RPMI7951 (cell line): Measurements from ENCODE around the gene NPAS1. TPM values are rescaled to one million over a fixed set of nuclear protein-coding genes. Genes with fewer than 3 reads are reported as not detected.

ENCODE experiments used
- DNase-seq: peaks from one replicate; pipeline ENCODE4 v3.0.0-alpha.2; 2012; ENCODE audit warnings: low read depth
- total RNA-seq: library from RNA; depleted of rRNA; stranded (reverse); fragments of >200 nt; shearing (Covaris generic); gene quantifications from 2 replicates; pipeline ENCODE4 v1.2.3, GENCODE V29; 2014; rRNA removed

The NPAS1 gene, protein sequence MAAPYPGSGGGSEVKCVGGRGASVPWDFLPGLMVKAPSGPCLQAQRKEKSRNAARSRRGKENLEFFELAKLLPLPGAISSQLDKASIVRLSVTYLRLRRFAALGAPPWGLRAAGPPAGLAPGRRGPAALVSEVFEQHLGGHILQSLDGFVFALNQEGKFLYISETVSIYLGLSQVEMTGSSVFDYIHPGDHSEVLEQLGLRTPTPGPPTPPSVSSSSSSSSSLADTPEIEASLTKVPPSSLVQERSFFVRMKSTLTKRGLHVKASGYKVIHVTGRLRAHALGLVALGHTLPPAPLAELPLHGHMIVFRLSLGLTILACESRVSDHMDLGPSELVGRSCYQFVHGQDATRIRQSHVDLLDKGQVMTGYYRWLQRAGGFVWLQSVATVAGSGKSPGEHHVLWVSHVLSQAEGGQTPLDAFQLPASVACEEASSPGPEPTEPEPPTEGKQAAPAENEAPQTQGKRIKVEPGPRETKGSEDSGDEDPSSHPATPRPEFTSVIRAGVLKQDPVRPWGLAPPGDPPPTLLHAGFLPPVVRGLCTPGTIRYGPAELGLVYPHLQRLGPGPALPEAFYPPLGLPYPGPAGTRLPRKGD
- total RNA-seq = not detected in 2 replicates

DNA sequence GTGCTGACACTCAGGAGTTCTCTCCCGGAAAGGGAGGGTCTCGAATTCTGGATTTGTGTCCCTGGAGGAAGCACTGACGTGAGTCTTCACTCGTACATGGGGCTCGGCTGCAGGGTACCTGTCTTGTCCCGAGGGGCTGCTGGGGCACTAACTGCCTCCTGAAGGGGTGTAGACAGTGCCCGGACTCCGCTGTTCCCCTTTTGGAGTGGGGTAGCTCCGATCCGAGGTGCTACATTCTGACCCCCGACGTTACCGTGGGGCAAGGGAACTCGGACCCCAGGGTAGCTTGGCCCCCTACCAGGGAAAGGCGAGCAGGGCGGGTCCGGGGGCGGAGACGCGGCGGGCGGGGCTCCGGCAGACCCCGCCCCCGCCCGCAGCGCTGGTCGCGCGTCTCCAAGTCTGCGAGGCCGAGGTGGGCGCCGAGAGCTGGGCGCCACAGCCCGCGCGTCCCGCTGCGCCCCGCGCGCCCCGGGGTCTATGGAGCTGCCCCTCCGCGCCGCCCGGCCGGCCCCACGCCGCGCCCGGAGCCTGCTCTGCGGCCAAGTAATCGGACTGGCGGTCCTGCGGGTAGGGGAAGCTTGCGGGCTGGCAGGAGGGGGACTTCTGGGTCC is at the start of gene NPAS1:
TSS of gene NPAS1 (plus strand) at position 407 of the 611 bp plus-strand sequence. CDS start 1,211 bp downstream, outside the sequence.
- DNase-seq = no peak

DNA sequence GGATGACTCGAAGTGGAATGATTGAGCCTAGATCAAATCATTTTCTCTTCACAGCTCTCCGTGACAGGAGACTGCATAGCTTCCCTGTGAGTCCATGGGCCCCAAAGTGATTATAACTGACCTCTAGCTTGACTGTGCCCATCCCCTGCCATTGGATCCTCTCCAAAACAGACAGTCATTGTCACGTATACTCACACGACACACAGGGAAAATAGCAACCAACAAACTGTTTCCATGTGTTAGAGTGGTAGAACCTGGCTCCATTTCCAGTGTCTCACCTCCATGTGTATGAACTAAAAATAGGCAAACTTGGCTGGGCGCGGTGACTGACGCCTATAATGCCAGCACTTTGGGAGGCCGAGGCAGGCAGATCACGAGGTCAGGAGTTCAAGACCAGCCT is 48.8 kb upstream of the NPAS1 start:
- peak; percentile 100 for DNase-seq

DNA sequence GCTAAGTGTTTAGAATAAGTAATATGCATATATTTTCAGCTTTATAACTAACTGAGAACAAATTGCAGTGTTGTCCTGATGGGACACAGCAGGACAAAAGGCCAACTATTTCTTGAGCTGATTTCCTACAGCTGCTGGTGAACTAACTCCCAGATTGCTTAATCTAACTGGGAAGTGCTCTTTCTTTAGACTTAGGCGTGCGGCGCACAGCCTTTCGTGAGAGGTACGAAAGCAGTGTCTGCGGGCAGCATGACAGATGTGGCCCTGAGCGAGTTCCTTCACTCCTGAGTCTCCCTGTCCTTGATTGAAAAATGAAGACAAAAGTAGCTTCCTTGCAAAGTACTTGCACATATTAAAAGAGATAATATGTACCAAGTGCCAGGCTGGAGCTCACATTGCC is 47.3 kb upstream of the NPAS1 start:
- peak; percentile 78 for DNase-seq

GRCh38 chr19:46974181-46974580 is 45.5 kb upstream of the NPAS1 start:
- no peak for DNase-seq

DNA sequence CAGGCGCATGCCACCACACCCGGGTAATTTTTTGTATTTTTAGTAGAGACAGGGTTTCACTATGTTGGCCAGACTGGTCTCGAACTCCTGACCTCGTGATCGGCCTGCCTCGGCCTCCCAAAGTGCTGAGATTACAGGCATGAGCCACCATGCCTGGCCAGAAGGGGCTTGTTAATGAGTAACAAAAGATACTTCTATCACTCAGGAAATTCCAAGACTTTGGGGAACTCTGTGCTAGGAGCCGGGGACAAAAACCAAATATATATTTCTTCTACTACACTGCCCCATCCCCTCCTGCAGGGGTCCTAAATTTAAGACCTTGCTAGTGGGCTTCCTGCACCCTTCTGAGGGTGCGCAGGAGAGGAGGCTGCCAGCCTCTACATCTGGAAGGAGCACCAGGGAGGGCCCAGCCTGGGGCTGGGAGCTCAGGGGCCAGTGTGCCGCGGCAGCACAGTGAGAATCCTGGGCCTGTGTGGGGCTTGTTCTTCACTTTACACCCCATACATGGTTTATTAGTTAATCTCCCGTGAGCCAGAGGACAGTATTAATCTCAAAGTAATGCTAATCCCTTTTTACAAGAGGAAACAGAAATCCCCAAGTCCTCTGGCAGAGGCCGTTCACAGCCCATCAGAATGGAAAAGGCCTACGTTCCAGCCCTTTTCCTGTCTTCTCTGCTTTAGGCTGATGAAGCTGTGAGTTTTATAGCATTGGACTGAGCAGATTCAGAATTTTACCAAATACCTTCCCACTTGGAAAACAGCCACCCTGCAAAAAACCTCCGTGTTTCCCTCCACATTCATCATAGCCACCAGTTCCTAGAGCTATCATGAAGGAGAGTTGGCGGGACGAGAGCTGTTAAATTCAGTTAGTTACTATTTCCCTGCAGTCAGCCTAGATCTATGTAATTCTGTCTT is 44.4 kb upstream of the NPAS1 start:
- DNase-seq = no peak

DNA sequence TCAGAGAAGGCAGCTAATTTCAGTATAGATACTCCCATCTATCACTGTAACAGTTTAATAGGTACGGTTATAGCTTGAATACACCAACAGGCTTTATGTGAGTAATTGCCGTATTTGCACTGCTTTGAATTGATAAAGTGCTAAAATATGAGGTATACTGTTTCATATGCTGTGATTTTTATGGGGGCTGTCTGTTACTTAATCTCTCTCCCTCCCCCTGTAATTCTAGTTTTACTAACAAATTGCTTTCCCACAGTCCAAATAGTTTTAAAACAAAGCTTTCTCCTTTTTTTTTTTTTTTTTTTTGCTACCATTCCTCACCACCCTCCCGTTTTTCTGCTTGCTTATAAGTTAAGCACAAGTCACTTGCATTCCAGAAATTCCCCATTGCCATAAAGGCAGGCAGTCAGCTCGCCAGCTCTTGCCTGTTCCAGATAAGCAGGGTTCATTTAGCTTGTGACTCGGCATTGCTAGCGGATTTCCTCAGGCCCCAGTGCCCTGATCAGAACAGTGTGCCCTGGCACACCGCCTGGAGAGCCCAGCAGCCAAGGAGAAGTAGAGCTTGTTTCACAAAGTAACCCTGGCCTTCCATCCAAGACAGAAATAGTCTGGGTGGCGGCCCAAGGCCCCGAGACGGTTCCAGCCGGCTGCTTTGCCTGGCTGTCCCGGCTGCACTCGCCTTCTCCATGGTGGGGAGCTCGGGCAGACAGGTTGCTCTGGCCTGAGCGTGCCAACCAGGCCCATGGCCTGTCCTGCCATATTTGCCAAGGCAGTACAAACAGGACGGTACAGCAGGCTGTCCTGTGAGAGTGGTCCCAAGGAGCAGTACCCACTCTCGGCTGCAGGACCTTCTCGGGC is 43.5 kb upstream of the NPAS1 start:
- peak; percentile 99 for DNase-seq

DNA sequence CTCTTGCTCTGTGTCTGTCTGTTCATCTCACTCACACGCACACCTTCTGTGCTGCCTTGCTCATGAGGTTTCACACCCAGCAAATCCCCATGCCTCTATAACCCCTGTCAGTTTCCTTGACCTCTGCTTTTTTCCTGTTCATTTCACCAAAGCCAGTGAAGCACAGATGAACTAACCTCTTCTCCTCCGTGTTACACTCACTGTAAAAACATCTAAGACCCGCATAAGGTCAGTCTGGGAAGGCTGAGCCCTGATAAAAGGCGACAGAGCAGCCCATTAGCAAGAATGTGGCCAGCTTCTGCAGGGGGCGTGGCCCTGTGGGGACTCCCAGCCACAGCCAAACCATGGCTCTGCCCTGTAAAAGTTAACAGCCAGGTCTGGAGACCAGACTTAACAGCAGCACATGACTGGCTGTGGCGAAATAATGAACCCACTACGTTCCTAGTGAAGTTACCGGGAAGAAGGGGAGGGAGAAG is 42.8 kb upstream of the NPAS1 start:
- peak; percentile 90 for DNase-seq

DNA sequence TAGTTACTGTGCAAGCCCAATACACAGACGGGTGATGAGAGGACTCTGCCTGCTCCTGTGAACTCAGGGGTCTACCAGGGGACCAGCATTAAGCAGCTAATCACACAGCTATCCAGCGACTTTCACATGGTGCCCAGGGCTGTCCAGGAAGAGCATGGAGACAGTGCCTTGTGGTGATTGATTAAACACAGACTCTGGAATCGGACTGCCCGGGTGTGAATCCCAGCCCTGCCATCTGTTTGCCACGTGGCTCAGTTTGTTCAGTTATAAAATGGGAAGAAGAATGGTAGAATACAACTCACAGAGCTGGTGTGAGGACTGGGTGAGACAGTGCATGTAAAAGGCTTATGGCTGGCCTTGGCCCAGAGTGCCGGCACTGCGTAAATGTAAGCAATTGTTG is 42.1 kb upstream of the NPAS1 start:
- DNase-seq = peak; percentile 56

DNA sequence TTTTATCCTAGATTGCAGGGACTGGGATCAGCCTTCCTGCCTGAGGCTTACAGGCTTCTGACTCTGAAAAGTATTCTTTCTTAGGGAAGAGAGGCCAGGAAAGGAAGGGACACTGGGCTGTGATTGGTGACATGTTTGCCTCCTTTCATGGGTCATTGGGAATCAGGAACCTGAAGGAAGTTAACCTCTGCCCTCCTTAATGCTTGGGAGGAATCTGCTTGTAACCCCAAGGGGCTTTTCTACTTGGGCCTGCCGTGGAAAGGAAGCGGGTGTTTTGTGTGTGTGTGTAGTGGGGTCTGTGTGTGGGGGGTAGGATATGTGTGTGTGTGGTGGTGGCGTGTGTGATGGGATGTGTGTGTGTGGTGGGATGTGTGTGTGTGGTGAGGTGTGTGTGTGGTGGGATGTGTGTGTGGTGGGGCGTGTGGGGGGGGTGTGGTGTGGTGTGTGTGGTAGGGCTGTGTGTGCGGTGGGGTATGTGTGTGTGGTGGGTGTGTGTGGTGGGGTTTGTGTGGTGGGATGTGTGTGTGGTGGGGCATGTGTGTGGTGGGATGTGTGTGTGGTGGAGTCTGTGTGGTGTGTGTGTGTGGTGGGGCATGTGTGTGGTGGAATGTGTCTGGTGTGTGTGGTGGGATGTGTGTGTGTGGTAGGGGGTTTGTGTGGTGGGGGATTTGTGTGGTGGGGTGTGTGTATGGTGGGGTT is 41.3 kb upstream of the NPAS1 start:
- DNase-seq = no peak

DNA sequence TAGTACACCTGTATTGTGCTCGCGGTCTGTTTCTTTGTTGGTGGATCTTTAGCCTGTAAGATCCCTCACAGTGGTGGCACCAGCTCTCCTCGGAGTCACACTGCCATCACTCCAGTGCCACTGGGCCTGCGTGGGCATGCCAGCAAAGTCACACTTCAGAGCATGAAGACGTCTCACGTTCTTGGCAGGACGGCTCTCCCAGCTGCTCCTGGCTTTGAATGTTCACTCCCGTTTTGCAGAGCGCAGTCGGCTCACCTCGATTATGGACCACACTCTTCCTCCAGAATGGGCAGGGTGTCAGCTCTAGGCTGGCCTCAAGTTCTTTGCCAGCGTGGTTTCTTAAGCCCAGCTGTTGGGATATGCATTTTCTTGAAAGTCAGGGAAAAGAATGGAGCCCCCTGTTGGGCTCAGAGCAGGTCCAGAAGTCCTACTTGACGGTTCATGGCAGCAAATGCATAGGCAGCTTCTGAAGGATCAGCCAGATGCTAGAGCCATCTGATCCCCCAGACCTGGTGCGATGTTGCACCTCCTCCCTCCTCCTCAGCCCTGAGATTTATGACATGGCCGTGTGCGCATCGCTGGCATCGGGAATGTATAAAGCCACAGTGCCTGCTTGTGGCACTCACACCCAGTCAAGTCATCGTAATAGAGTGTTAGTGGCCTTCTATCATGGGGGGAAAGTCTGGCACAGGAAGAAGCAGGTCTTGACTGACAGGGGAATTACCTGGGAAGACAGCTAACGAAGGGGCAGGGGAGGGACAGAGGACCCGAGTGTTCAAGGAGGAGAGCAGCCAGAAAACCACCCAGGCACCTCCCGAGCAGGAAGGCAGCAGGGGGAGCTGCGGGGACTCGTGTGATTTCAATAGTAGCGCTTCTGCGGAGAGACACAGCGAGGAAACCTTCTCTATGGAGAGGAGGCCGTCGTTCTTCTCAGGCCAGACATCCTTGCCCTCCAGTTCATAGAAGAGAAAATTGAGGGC is 40.2 kb upstream of the NPAS1 start:
- DNase-seq = no peak

DNA sequence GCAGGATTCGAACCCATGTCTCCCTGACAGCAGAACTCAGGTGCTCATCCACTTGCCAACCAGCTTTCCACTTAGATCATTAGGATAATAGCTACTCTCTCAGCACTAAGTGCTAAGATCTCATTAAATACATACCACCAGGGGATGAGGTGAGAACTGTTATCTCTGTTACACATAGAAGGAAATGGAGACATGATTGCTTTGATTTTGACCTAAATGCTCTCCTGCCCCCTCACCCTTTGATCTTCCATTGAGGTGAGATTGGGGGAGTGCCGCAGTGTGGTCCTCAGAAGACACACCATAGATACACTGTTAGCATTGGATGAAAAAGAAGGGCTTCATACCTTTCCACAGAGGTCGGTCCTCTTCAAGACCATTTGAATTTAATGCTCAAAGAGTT is 38.9 kb upstream of the NPAS1 start:
- no peak for DNase-seq

DNA sequence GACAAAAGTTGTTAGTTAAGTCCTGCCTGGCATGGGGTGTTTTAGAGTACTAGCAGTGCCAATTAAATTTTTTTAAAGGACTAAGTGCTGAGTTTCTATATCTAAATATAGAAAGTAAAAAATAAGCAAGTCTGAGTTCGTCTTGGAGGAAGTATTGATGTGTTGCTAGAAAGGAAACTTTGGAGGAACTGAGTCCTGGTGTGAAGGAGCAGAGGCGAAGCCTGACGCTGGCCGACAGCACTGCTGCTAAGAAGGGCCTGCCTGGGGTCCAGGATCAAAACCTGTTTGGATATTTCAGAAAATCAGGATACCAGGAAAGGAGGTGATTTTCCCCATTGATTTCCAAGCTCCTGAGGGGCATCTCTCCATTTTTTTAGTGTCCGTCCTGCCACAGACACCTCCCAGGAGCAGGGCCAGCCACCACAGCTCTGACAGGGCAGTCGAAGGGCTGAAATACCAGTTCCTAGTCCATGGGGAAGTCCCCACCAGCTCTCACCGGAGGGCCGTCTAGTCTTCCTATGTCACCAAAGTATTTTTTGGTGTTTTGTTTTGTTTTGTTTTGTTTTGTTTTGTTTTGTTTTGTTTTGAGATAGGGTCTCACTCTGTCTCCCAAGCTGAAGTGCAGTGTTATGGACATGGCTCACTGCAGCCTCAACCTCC is 38.2 kb upstream of the NPAS1 start:
- no peak for DNase-seq

DNA sequence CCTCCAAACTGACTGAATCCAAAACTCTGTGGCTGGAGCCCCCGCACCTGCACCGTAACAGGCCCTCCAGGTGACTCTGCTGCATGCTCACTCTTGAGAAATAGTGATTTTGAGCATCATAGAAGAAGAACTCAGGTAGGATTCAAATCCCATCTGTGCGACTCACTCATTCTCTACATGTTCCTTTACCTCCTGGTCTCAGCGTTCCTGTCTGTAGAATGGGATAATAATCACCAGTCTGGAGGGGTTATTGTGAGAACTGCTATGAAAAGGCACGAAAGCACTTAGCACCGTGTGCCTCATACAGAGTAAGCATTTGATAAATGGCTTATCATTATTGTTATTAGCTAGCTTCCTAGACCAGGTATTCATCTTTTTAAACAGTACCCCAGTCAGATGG is 36.5 kb upstream of the NPAS1 start:
- no peak for DNase-seq

DNA sequence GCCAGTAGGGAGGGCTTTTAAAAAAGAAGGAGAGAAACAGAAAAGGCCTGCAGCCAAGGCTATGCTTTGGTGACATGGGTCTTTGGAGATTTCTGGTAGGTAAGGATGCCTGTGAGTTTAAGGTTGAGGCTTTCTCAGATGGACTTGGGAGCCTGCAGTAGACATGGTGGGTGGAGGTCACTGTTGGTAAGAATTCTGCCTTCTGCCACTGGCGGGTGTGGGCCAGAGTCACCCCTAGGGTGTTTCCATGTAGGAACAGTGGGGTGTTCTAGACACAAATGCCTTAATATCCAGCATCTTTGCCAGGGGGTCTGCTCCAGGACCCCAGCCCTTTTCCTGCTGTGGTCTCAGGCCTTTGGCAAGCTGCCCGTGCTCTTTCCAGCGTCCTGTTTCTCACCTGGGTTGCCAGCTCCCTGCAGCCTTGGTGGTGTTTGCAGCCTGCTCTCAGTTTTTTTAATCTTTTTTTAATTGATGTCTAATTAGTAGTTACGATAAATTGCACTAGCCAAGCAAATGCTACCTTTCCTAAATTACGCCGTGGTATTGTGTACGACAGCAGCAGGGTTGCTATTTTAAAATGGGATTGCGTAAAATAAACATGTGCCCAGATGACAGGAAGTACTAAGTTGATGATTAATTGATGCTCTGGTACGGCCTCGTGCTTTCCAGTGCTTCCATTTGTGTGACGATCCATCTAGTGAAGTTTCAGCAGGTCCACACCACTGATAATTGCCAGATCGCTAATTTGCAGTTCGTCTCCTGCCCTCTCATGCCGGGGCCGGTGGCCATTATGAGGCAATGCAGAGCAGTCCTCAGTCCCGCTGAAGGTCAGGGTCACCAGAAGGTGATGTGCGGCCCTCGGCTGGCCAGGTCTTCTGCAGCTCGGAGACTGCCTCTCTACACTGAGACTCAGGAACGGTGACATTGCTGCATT is 35.3 kb upstream of the NPAS1 start:
- peak; percentile 86 for DNase-seq

- DNase-seq = no peak
Observed at GRCh38 chr19:46985542-46986415, 33.9 kb upstream of the NPAS1 start.

DNA sequence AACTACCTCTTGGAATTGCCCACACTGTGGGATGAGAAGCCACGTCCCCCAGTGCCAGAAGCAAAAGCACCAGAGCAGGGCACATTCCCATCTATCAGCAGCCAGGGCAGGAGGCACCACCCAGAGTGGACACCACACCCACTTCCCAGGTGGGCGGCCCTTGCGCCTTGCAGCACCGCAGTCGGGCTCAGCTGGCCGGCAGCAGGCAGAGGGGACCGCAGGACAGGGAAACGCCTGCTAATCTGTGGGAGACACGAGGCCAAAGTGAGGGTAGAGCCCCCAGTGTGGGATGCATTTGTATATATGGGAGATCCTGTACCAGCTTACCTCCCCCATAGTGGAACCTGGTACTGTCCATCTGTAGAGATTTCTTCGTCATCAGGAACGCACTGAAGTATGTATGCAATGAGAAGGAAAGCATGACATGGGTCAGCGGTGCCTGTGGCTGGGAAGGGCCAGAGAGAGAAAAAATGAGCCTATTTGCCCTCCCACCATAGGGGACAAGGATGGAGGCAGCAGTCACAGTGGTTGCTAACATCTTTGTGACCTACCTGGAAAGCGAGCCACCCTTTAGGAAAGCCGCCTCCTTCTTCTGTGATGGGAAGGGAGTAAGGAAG is 30.9 kb upstream of the NPAS1 start:
- no peak for DNase-seq
